Activated T-helper 2 cell treated with anti-CD3 and anti-CD28 coated beads, Interferon-gamma antibody, Interleukin-2, Interleukin-4, amounts not matched to agents 10 μg/mL and 5 μg/mL and 100 μg/mL, durations not matched to agents 14 hours and 24 hours and 36 hours (primary cell): Measurements from ENCODE around the gene RGL3. TPM values are rescaled to one million over a fixed set of nuclear protein-coding genes. Genes with fewer than 3 reads are reported as not detected.
"Not testable (repeated sequence)": the region's sequence is repeated elsewhere in the genome, so short reads cannot be mapped to it uniquely, and the experiment has no call there.

ENCODE experiments used
- DNase-seq: peaks from one replicate; pipeline ENCODE4 v3.0.0; 2021; ENCODE audit warnings: low spot score
- H3K27ac Mint-ChIP-seq: one replicate; pipeline ENCODE4 v1.8.0; 2021; ENCODE audit warnings: mixed read lengths
- H3K27me3 Mint-ChIP-seq: one replicate; pipeline ENCODE4 v1.8.0; 2021; ENCODE audit warnings: low read depth, mixed read lengths
- H3K36me3 Mint-ChIP-seq: one replicate; pipeline ENCODE4 v1.8.0; 2021; ENCODE audit warnings: low read depth, mixed read lengths
- H3K4me1 Mint-ChIP-seq: one replicate; pipeline ENCODE4 v1.8.0; 2021; ENCODE audit warnings: low read depth, mixed read lengths
- H3K4me3 Mint-ChIP-seq: one replicate; pipeline ENCODE4 v1.8.0; 2021; ENCODE audit warnings: low read depth, mild to moderate bottlenecking, moderate library complexity, mixed read lengths
- H3K9me3 Mint-ChIP-seq: one replicate; pipeline ENCODE4 v1.8.0; 2021; ENCODE audit warnings: mixed read lengths
- intact Hi-C: fragments of 100-400 bp; cut with micrococcal nuclease; formaldehyde crosslinking; loops from one replicate; pipeline ENCODE4 v1.15.1; 2023
- total RNA-seq: library from RNA; stranded (reverse); gene quantifications from 2 replicates; pipeline ENCODE4 v1.2.3, GENCODE V29; 2022

Gene RGL3
- not detected in 2 replicates for total RNA-seq

DNA sequence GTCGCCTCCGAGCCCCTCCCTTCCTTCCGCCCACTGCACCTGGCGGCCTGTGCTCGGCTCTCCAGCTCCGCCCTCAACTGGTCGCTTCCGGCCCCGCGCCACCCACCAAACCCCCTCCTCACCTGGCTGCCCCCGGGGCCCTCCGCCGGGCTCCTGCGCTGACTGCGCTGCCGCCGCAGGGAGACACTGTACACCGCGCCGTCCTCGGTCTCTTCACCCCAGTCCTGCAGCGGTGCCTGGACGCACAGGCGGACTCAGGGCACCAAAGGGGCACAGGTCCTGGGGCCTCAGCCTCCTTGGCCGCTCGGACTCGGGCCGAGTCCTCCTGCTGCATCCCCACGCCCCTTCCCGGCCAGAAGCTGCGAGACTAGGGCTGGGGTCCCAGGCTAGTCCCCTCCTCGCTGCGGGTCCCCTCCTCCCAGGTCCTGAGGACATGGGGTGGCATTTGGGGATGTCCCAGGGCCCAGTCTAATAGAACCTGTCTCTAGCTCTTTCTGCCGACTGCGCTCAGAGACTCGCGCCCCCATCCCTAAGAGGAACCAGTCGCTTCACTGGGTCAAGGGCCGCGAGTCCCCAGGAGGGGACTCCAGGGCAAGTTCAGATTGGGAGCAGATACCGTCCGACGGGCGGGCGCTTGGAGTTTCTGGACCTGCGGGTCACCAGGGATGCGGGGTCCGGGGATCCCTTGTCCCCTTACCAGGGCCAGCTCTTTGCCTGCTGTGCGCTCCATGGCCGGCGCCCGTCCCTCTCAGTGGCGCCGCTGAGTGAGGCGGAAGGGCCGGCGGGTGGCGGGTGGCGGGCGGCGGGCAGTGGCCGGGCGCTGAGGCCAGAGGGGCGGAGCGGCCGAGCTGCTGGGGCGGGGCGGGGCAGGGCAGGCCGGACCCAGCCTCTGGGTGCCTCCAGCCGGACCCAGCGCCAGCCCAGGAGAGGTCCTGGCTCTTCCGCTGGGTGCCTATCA, at the start of gene RGL3:
RGL3 (minus strand) TSS at position 766 of the 958 bp plus-strand sequence; CDS start at position 730, 36 bp downstream.
- H3K27me3 Mint-ChIP-seq = peaks cover 57% of the 10 kb centered on the region
- H3K9me3 Mint-ChIP-seq = no peaks in the 10 kb centered on the region
- peak within 1 kb of the TSS; percentile 61 for H3K4me3 Mint-ChIP-seq
- no peak for DNase-seq
- H3K36me3 Mint-ChIP-seq = no peaks in the 10 kb centered on the region
- intact Hi-C loops = no loop called here
- H3K27ac Mint-ChIP-seq = no peak within 1 kb of the TSS
- H3K4me1 Mint-ChIP-seq = peaks cover 19% of the 10 kb centered on the region

DNA sequence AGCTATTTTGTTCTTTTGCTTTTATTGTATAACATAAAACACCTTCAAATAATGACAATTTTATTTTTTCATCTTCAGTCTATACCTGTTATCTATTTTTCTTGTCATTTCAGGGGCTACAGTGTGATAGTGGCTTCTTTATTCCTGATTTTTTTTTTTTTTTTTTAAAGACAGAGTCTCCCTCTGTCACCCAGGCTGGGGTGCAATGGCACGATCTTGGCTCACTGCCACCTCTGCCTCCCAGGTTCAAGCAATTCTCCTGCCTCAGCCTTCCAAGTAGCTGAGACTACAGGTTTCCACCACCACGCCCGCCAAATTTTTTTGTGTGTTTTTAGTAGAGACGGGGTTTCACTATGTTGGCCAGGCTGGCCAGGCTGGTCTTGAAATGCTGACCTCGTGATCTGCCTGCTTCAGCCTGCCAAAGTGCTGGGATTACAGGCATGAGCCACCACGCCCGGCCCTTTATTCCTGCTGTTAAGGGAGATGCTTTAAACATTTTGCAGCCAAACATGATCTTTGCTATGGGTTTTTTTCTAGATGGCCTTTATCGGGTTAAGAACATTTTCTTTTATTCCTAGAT, 49.2 kb upstream of the RGL3 start:
- H3K9me3 Mint-ChIP-seq, DNase-seq, H3K27me3 Mint-ChIP-seq, intact Hi-C loops, H3K36me3 Mint-ChIP-seq, H3K4me1 Mint-ChIP-seq, H3K4me3 Mint-ChIP-seq, H3K27ac Mint-ChIP-seq: not testable (repeated sequence)

GRCh38 chr19:11465600-11465999, 46.5 kb upstream of the RGL3 start:
- Mint-ChIP-seq H3K36me3 (no peaks in the 10 kb centered on the region), H3K9me3 (no peaks in the 10 kb centered on the region), H3K27ac (no peak overlapping the region), H3K27me3 (no peaks in the 10 kb centered on the region), H3K4me3 (no peak overlapping the region), H3K4me1 (no peaks in the 10 kb centered on the region)
- no peak for DNase-seq
- intact Hi-C loops = no loop called here

DNA sequence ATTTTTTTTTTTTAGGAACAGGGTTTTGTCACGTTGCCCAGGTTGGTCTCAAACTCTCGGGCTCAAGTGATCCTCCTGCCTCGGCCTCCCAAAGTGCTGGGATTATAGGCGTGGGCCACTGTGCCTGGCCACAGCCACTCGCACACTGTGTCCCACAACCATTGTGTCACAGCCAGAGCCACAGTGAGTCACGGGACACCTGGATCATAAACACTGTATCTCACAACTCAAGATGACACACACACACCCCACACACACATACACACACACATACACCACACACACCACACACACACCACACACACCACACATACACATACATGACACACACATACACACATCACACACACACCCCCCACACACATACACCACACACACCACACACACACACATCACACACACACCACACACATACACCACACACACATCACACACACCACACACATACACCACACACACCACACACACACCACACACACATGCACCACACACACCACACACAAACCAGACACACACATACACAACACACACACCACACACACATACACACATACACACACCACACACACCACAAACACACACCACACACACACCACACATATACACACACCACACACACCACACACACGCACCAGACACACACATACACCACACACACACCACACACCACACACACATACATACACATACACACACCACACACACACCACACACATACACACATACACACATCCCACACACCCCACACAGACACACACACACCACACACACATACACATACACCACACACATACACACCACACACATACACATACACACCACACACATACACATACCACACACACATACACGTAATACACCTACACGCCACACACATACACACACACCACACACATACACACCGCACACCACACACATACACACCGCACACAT, 45.5 kb upstream of the RGL3 start:
- intact Hi-C loops = no loop called here
- H3K36me3 Mint-ChIP-seq = no peaks in the 10 kb centered on the region
- no peaks in the 10 kb centered on the region for H3K27me3 Mint-ChIP-seq

DNA sequence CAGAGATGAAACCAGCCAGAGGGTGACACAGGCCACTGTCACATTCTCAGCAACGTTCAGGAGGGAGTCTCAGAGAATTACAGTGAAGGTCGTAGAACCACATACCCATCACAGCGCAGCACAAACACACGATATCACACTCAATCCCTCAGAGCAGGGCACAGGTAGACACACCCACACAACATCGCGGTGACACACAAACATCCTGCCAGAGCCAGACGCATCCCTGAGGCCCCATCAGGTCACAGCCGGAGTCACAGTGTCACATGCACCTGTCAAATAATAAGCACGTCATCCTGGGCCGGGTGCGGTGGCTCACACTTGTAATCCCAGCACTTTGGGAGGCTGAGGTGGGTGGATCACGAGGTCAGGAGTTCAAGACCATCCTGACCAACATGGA, 44.3 kb upstream of the RGL3 start:
- no peak for DNase-seq
- H3K9me3 Mint-ChIP-seq = no peaks in the 10 kb centered on the region
- no peaks in the 10 kb centered on the region for H3K4me1 Mint-ChIP-seq
- H3K27ac Mint-ChIP-seq = no peak overlapping the region
- intact Hi-C loops = no loop called here
- no peaks in the 10 kb centered on the region for H3K27me3 Mint-ChIP-seq
- H3K4me3 Mint-ChIP-seq = no peak overlapping the region
- no peaks in the 10 kb centered on the region for H3K36me3 Mint-ChIP-seq

More for the DNA sequence above, 45.5 kb upstream of the RGL3 start:
- Mint-ChIP-seq H3K9me3 (no peaks in the 10 kb centered on the region), H3K27ac (no peak overlapping the region), H3K4me1 (no peaks in the 10 kb centered on the region), H3K4me3 (no peak overlapping the region)
- DNase-seq = no peak

GRCh38 chr19:11461453-11461852, 42.3 kb upstream of the RGL3 start:
- no peak overlapping the region for H3K4me3 Mint-ChIP-seq
- no peak overlapping the region for H3K27ac Mint-ChIP-seq
- intact Hi-C loops = no loop called here
- no peaks in the 10 kb centered on the region for H3K4me1 Mint-ChIP-seq
- H3K27me3 Mint-ChIP-seq = no peaks in the 10 kb centered on the region
- H3K36me3 Mint-ChIP-seq = no peaks in the 10 kb centered on the region
- no peak for DNase-seq
- H3K9me3 Mint-ChIP-seq = no peaks in the 10 kb centered on the region

DNA sequence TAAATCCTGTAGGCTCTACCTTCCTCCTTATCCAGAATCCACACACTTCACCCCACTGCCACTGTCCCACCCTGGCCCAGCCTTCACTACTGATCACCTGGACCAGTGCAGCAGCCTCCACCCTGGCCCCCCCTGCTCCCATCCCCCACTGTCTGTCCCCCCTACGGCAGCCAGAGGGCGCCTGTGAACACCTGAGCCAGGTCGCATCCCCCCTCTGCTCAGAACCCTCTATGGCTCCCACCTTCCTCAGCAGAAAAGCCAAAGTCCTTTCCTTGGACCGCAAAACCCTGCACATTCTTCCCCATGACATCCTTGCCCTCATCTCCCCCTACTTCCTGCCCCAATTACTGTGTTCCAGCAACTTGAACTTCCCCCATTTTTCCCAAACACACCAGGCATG, 41.1 kb upstream of the RGL3 start:
- H3K27ac Mint-ChIP-seq = no peak overlapping the region
- DNase-seq = no peak
- no peak overlapping the region for H3K4me3 Mint-ChIP-seq
- intact Hi-C loops = no loop called here
- no peaks in the 10 kb centered on the region for H3K9me3 Mint-ChIP-seq
- no peaks in the 10 kb centered on the region for H3K36me3 Mint-ChIP-seq
- H3K4me1 Mint-ChIP-seq = no peaks in the 10 kb centered on the region
- H3K27me3 Mint-ChIP-seq = no peaks in the 10 kb centered on the region

- H3K9me3 Mint-ChIP-seq, H3K4me1 Mint-ChIP-seq, DNase-seq, H3K36me3 Mint-ChIP-seq, intact Hi-C loops, H3K4me3 Mint-ChIP-seq, H3K27ac Mint-ChIP-seq, H3K27me3 Mint-ChIP-seq: not testable (repeated sequence)
These were observed 39.8 kb upstream of the RGL3 start for GRCh38 chr19:11458912-11459311.

GRCh38 chr19:11458236-11458900, 39.3 kb upstream of the RGL3 start:
- Mint-ChIP-seq H3K36me3 (no peaks in the 10 kb centered on the region), H3K4me3 (no peak overlapping the region), H3K27me3 (no peaks in the 10 kb centered on the region), H3K9me3 (no peaks in the 10 kb centered on the region), H3K27ac (no peak overlapping the region), H3K4me1 (no peaks in the 10 kb centered on the region)
- no peak for DNase-seq
- intact Hi-C loops = no loop called here

GRCh38 chr19:11457831-11458230, 38.7 kb upstream of the RGL3 start:
- DNase-seq = no peak
- Mint-ChIP-seq H3K36me3 (no peaks in the 10 kb centered on the region), H3K27ac (no peak overlapping the region), H3K27me3 (no peaks in the 10 kb centered on the region), H3K9me3 (no peaks in the 10 kb centered on the region), H3K4me1 (no peaks in the 10 kb centered on the region), H3K4me3 (no peak overlapping the region)
- intact Hi-C loops = no loop called here

- intact Hi-C loops = no loop called here
- H3K27ac Mint-ChIP-seq = no peak overlapping the region
- H3K36me3 Mint-ChIP-seq = no peaks in the 10 kb centered on the region
- H3K9me3 Mint-ChIP-seq = no peaks in the 10 kb centered on the region
- no peaks in the 10 kb centered on the region for H3K27me3 Mint-ChIP-seq
- no peak for DNase-seq
- no peak overlapping the region for H3K4me3 Mint-ChIP-seq
- H3K4me1 Mint-ChIP-seq = no peaks in the 10 kb centered on the region
These were observed 38.0 kb upstream of the RGL3 start for GRCh38 chr19:11457115-11457514.

DNA sequence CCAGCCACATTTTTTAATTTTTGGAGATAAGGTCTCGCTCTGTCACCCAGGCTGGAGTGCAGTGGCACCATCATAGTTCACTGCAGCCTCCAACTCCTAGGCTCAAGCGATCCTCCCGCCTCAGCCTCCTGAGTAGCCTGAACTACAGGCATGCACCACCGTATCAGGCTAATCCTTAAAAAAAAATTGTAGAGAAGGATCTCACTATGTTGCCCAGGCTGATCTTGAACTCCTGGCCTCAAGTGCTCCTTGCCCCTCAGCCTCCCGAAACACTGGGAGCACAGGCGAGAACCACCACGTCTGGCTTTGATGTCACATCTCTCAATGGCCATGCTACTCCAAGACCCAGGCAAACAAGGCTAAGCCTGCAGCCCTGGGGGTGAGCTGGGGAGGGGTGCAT, 37.5 kb upstream of the RGL3 start:
- Mint-ChIP-seq H3K9me3 (no peaks in the 10 kb centered on the region), H3K36me3 (no peaks in the 10 kb centered on the region), H3K4me1 (no peaks in the 10 kb centered on the region), H3K27ac (no peak overlapping the region), H3K4me3 (no peak overlapping the region), H3K27me3 (no peaks in the 10 kb centered on the region)
- intact Hi-C loops = no loop called here
- no peak for DNase-seq
